Mesendoderm (in vitro differentiated cells): Measurements from ENCODE around the gene COL6A5.
"Not testable (repeated sequence)": the region's sequence is repeated elsewhere in the genome, so short reads cannot be mapped to it uniquely, and the experiment has no call there.

Experiments used
- DNase-seq: peaks from one replicate; pipeline ENCODE4 v3.0.0; 2013
- H2AK5ac ChIP-seq: 2 replicates; pipeline ENCODE4 v1.6.1; 2013; ENCODE audit warnings: low read length, inconsistent platforms
- H2BK120ac ChIP-seq: 2 replicates; pipeline ENCODE4 v1.6.1; 2013; ENCODE audit warnings: low read depth, mild to moderate bottlenecking, low read length, moderate library complexity, mixed read lengths
- H2BK15ac ChIP-seq: replicated peaks from 2 replicates; pipeline ENCODE4 v1.6.1; 2013; ENCODE audit warnings: low read depth, mild to moderate bottlenecking, moderate library complexity
- H2BK5ac ChIP-seq: 2 replicates; pipeline ENCODE4 v1.6.1; 2013; ENCODE audit warnings: low read length, inconsistent platforms
- H3K18ac ChIP-seq: 2 replicates; pipeline ENCODE4 v1.6.1; 2013; ENCODE audit warnings: mild to moderate bottlenecking, low read length, mixed read lengths
- H3K23ac ChIP-seq: one replicate; pipeline ENCODE4 v1.6.1; 2013; ENCODE audit warnings: low read length
- H3K27ac ChIP-seq: 2 replicates; pipeline ENCODE4 v1.5.1; 2013; ENCODE audit warnings: low read depth, mild to moderate bottlenecking, inconsistent platforms, low read length, moderate library complexity
- H3K27me3 ChIP-seq: 2 replicates; pipeline ENCODE4 v1.6.1; 2013; ENCODE audit warnings: low read length, control low read depth, mild to moderate bottlenecking, inconsistent platforms; ENCODE audit not compliant: insufficient read depth, poor library complexity
- H3K36me3 ChIP-seq: 2 replicates; pipeline ENCODE4 v1.6.1; 2013; ENCODE audit warnings: low read length, inconsistent platforms; ENCODE audit not compliant: control insufficient read depth, insufficient read depth
- H3K4ac ChIP-seq: one replicate; pipeline ENCODE4 v1.6.1; 2013; ENCODE audit warnings: low read depth, mild to moderate bottlenecking, low read length, moderate library complexity
- H3K4me1 ChIP-seq: 2 replicates; pipeline ENCODE4 v1.6.1; 2013; ENCODE audit warnings: low read depth, low read length, inconsistent platforms; ENCODE audit not compliant: control insufficient read depth
- H3K4me2 ChIP-seq: 2 replicates; pipeline ENCODE4 v1.6.1; 2013; ENCODE audit warnings: low read length
- H3K4me3 ChIP-seq: 2 replicates; pipeline ENCODE4 v1.5.1; 2013; ENCODE audit warnings: mild to moderate bottlenecking, low read length
- H3K56ac ChIP-seq: one replicate; pipeline ENCODE4 v1.6.1; 2013; ENCODE audit warnings: low read length
- H3K79me1 ChIP-seq: 2 replicates; pipeline ENCODE4 v1.6.1; 2013; ENCODE audit warnings: low read length, inconsistent platforms
- H3K79me2 ChIP-seq: 2 replicates; pipeline ENCODE4 v1.6.1; 2013; ENCODE audit warnings: mild to moderate bottlenecking, low read length; ENCODE audit not compliant: control insufficient read depth, insufficient read depth
- H3K9ac ChIP-seq: 2 replicates; pipeline ENCODE4 v1.6.1; 2013; ENCODE audit warnings: low read length, inconsistent platforms
- H4K5ac ChIP-seq: one replicate; pipeline ENCODE4 v1.6.1; 2013; ENCODE audit warnings: low read length
- H4K8ac ChIP-seq: one replicate; pipeline ENCODE4 v1.6.1; 2013; ENCODE audit warnings: low read depth, mild to moderate bottlenecking, control low read depth, low read length, moderate library complexity
- whole genome bisulfite sequencing: extraction: QIAGEN DNeasy Blood & Tissue Kit; methylation state at CpG from one replicate; pipeline ENCODE4 v1.1.7; 2013; ENCODE audit warnings: low lambda C conversion rate, missing lambda C conversion rate; ENCODE audit not compliant: insufficient coverage; ENCODE audit errors: extremely low coverage; 5-methylcytosine and 5-hydroxymethylcytosine counted together

The COL6A5 gene

DNA sequence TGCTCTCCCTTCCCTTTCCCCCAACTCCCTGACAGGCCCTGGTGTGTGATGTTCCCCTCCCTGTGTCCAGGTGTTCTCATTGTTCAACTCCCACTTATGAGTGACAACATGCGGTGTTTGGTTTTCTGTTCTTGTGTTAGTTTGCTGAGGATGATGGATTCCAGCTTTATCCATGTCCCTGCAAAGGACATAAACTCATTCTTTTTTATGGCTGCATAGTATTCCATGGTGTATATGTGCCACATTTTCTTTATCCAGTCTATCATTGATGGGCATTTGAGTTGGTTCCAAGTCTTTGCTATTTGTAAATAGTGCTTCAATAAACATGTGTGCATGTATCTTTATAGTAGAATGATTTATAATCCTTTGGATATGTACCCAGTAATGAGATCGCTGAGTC is 2.8 kb downstream of the COL6A5 start:
- WGBS, result no CpG with 5 or more reads among the region's 2 CpGs
- H4K8ac ChIP-seq, result not testable (repeated sequence)

DNA sequence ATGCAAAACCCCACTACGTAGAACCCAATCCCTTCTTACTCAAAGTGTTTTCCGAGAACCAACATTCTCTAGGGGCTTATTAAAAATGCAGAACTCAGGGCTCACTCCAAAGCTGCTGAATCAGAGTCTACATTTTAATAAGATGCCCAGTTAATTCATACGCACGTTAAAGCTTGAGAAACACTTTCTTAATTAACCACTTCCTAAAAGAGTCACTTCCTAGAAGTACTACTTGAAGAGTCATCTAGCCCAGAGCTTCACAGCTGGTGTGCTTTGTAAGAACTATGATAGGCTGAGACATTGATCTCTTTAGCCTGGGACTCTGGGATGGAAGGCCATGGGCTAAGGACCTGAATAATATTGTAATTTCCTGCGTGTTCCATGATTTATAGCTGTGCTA is 9.0 kb downstream of the COL6A5 start:
- Histone ChIP-seq H3K27ac (no peak overlapping the region), H3K4me3 (no peak overlapping the region), H3K23ac (no peak overlapping the region), H4K8ac (no peak overlapping the region), H4K5ac (no peak overlapping the region), H3K18ac (no peak overlapping the region), H3K27me3 (no peaks in the 10 kb centered on the region), H3K36me3 (no peaks in the 10 kb centered on the region), H3K9ac (no peak overlapping the region), H2BK5ac (no peak overlapping the region), H3K4me2 (no peak overlapping the region), H3K4me1 (no peaks in the 10 kb centered on the region), H2AK5ac (no peak overlapping the region), H3K79me1 (no peaks in the 10 kb centered on the region), H2BK120ac (no peak overlapping the region), H3K79me2 (no peaks in the 10 kb centered on the region), H2BK15ac (no peak overlapping the region), H3K56ac (no peak overlapping the region), H3K4ac (no peak overlapping the region)
- WGBS, result no CpG with 5 or more reads among the region's 5 CpGs
- peak; percentile 6 for DNase-seq

More for the DNA sequence above, 2.8 kb downstream of the COL6A5 start:
- not testable (repeated sequence) for H2BK5ac ChIP-seq, DNase-seq, H4K5ac ChIP-seq, H2AK5ac ChIP-seq, H3K18ac ChIP-seq, H3K56ac ChIP-seq, H3K27ac ChIP-seq, H3K79me2 ChIP-seq, H3K4me3 ChIP-seq, H3K4me1 ChIP-seq, H3K79me1 ChIP-seq, H2BK120ac ChIP-seq, H3K9ac ChIP-seq, H3K4me2 ChIP-seq, H3K4ac ChIP-seq, H2BK15ac ChIP-seq, H3K23ac ChIP-seq, H3K36me3 ChIP-seq
- H3K27me3 ChIP-seq, result peaks cover 12% of the 10 kb centered on the region

DNA sequence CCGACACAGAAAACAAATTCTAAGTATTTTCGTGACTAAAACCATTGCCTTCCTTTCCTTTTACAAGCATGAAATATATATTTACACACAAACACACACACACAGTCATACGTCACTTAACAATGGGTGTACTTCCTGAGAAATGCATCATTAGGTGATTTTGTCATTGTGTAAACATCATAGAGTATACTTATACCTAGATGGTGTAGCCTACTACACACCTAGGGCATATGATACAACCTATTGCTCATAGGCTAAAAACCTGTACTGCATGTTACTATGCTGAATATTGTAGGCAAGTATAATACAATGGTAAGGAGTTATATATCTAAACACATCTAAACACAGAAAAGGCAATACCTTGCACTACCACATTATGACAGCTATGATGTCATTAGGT is 28.6 kb downstream of the COL6A5 start:
- Histone ChIP-seq H3K36me3 (no peaks in the 10 kb centered on the region), H3K4ac (no peak overlapping the region), H2BK5ac (no peak overlapping the region), H3K27ac (no peak overlapping the region), H4K8ac (no peak overlapping the region), H3K4me2 (no peak overlapping the region), H3K79me1 (no peaks in the 10 kb centered on the region), H3K4me1 (no peaks in the 10 kb centered on the region), H3K4me3 (no peak overlapping the region), H2BK120ac (no peak overlapping the region), H2AK5ac (no peak overlapping the region), H3K9ac (no peak overlapping the region), H2BK15ac (no peak overlapping the region), H3K27me3 (no peaks in the 10 kb centered on the region), H3K79me2 (no peaks in the 10 kb centered on the region), H3K56ac (no peak overlapping the region), H3K18ac (no peak overlapping the region), H3K23ac (no peak overlapping the region), H4K5ac (no peak overlapping the region)
- no peak for DNase-seq
- WGBS, result no CpG with 5 or more reads among the region's 3 CpGs

DNA sequence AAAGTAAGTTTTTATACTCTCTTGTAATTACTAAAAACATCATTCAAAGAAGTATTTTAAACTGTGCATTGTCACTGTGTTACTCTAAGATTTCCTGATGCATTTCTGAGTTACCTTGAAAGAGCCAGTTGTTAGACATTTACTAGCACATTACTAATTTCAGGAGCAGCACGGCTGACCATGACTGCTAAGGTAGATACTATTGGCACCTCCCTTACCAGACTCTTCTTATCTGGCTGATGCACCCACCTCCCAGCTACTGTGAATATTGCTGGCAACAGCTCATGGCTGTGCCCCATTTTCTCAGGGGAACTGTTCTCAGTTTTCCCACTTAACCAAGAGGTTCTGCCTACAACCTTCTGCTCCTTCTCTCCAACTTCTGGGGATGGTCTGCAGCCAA is 29.4 kb downstream of the COL6A5 start:
- Histone ChIP-seq H3K4me1 (no peaks in the 10 kb centered on the region), H2BK120ac (no peak overlapping the region), H3K4me2 (no peak overlapping the region), H3K18ac (no peak overlapping the region), H3K79me1 (no peaks in the 10 kb centered on the region), H2AK5ac (no peak overlapping the region), H4K5ac (no peak overlapping the region), H2BK15ac (no peak overlapping the region), H3K23ac (no peak overlapping the region), H3K56ac (no peak overlapping the region), H3K36me3 (no peaks in the 10 kb centered on the region), H3K9ac (no peak overlapping the region), H3K27ac (no peak overlapping the region), H3K79me2 (no peaks in the 10 kb centered on the region), H4K8ac (no peak overlapping the region), H3K4ac (no peak overlapping the region), H3K27me3 (no peaks in the 10 kb centered on the region), H3K4me3 (no peak overlapping the region), H2BK5ac (no peak overlapping the region)
- DNase-seq, result no peak
- WGBS, result no CpG with 5 or more reads among the region's 1 CpG

DNA sequence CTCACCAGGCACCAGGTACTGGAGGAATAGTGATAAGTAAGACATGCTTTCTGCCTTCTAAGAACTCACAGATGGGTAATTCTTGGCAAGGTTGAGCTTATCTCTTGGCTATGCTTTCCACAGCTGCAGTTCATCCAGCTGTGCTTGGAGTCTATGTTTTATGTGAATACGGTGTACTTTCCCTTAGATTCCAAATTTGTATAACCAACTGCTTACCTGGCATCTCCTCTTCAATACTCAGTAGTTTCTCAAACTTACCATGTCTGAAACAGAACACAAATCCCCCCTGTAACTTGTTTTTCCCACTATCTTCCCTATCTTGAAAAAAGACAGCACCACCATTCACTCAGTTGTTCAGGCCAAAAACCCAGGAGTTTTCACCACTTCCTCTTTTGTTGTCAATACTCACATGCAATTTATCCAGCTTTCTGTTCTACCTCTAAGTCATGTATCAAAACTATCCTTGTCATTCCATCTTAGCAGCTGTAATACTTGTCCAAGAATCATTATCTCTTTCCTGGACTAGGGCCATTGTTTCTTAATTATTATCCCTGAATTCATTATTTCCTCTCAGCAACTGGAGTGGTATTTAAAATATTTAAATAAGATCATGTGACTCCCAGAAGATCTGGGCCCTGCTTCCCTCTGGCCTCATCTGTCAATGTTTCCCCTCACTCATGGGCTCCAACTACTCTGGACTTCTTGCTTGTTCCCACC is 32.6 kb downstream of the COL6A5 start:
- Histone ChIP-seq H3K4me3 (no peak overlapping the region), H3K79me1 (no peaks in the 10 kb centered on the region), H2BK15ac (no peak overlapping the region), H3K23ac (no peak overlapping the region), H3K18ac (no peak overlapping the region), H3K36me3 (no peaks in the 10 kb centered on the region), H3K9ac (no peak overlapping the region), H3K4me1 (no peaks in the 10 kb centered on the region), H3K4ac (no peak overlapping the region), H3K56ac (no peak overlapping the region), H4K5ac (no peak overlapping the region), H3K27me3 (no peaks in the 10 kb centered on the region), H4K8ac (no peak overlapping the region), H2BK120ac (no peak overlapping the region), H3K4me2 (no peak overlapping the region), H2AK5ac (no peak overlapping the region), H3K79me2 (no peaks in the 10 kb centered on the region), H3K27ac (no peak overlapping the region), H2BK5ac (no peak overlapping the region)
- WGBS, result no CpG with 5 or more reads among the region's 1 CpG
- no peak for DNase-seq

DNA sequence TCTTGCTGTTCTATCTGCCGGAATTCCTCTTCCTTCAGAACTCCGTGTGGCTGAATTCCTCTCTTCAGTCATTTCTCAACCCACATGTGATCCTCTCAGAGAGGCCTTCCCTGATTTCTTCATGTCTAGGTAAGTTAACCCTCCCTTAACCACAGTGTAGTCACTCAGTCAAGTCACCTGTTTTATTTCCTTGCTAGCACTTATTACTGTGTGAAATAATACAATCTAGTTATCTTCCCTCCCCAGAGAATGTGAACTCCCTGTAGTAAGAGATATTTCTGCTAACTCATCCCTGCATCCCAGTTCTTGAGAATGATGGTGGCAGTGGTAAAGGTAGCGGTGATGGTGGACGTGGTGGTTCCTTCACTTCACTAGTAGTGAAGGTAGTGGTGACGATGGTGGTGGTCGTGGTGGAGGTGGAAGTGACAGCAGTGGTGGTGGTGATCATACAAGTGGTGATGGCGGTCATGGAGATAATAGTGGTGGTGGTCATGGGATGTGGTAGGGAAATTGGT is 33.3 kb downstream of the COL6A5 start:
- Histone ChIP-seq H2AK5ac (no peak overlapping the region), H3K4me2 (no peak overlapping the region), H2BK15ac (no peak overlapping the region), H3K9ac (no peak overlapping the region), H3K27me3 (no peaks in the 10 kb centered on the region), H3K4me1 (no peaks in the 10 kb centered on the region), H3K18ac (no peak overlapping the region), H2BK120ac (no peak overlapping the region), H3K79me1 (no peaks in the 10 kb centered on the region), H3K4me3 (no peak overlapping the region), H3K27ac (no peak overlapping the region), H4K5ac (no peak overlapping the region), H3K4ac (no peak overlapping the region), H3K23ac (no peak overlapping the region), H4K8ac (no peak overlapping the region), H3K56ac (no peak overlapping the region), H3K36me3 (no peaks in the 10 kb centered on the region), H3K79me2 (no peaks in the 10 kb centered on the region), H2BK5ac (no peak overlapping the region)
- no CpG with 5 or more reads among the region's 7 CpGs for WGBS
- DNase-seq, result peak; percentile 1
